Epithelial cell of prostate (primary cell): ENCODE measurements around the gene TRA2B.

Experiments used
- DNase-seq: peaks from one replicate; pipeline ENCODE4 v3.0.0-alpha.2; 2011; ENCODE audit warnings: low read depth, low spot score
- H3K27ac ChIP-seq: fragments of 450-650 bp; 2 replicates; pipeline ENCODE4 v1.5.1; 2017; ENCODE audit warnings: mild to moderate bottlenecking

The TRA2B gene

DNA sequence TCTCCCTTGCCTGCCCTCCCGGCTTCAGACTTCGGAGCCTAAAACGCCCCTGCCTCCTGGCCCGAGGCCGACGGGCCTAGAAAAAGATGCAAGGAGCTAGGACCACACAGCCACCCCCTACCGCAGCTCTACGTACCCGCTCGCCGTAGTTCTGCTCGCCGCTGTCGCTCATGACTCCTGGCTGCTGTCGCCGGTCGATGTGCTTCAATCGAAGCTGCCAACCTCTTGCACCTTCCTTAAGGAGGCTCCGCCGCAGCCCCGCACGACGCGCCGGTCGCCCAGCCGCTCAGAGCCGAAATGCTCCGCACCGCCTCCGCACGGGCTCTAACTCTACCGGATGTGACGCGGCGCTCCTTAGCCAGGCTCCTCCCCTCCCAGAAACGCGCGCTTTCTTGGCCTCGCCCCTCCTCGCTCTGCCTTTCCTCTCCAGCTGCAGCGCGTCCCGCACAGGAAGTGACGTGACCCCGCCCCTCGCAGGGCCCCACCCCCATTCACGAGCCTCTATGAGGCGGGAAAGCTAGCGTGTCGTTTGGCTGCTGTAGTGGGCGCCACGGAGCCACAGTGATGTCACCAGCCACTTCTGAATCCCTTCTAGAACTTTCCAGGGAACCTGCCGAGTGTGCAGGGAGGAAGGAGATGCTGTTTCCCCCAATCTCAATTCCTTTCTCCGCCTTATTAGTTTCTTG, at the start of gene TRA2B:
TSS of gene TRA2B (minus strand) at position 326 of the 686 bp plus-strand sequence. CDS start at position 172, 154 bp downstream.
- peak; percentile 84 for DNase-seq
- H3K27ac ChIP-seq: peak within 1 kb of the TSS; percentile 91

DNA sequence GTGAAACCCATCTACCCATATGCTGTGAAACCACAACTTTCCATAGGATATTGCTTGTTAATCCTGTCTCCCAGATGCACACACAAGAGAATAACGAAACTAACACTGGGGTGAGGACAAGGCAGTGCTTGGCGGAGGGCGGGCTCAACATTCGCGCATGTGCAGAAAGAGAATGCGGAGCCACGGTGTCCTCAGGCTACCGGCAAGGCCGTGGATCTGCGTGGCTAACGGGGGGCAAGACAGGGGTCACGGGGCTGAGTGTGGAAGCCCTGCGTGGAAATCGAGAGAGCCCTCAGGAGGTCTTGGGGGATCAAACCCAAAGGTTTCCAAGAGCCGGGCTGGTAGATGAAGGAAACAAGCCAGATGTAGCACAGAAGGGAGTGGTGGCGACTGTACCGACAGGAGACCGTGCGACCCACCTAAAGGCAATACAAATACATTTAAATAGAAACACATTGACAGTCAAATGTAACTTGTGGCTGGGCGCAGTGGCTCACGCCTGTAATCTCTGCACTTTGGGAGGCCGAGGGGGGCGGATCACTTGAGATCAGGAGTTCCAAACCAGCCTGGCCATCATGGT, 48.5 kb upstream of the TRA2B start:
- DNase-seq: no peak

DNA sequence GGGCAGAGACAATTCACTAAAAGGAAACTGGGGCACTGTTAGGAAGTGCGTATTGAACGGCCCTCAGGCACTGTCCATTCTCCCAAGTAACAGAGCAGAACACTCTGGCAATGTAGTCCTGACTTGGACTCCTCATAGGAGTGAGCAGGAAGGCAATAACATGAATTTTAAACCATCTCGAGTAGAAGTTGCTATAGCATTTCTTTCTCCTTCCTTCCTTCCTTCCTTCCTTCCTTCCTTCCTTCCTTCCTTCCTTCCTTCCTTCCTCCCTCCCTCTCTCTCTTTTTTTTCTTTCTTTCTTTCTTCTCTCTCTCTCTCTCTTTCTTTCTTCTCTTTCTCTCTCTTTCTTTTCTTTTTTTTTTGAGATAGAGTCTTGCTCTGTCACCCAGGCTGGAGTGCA, 46.4 kb upstream of the TRA2B start:
- DNase-seq: no peak

More for the DNA sequence above, 48.5 kb upstream of the TRA2B start:
- H3K27ac ChIP-seq: no peak overlapping the region

DNA sequence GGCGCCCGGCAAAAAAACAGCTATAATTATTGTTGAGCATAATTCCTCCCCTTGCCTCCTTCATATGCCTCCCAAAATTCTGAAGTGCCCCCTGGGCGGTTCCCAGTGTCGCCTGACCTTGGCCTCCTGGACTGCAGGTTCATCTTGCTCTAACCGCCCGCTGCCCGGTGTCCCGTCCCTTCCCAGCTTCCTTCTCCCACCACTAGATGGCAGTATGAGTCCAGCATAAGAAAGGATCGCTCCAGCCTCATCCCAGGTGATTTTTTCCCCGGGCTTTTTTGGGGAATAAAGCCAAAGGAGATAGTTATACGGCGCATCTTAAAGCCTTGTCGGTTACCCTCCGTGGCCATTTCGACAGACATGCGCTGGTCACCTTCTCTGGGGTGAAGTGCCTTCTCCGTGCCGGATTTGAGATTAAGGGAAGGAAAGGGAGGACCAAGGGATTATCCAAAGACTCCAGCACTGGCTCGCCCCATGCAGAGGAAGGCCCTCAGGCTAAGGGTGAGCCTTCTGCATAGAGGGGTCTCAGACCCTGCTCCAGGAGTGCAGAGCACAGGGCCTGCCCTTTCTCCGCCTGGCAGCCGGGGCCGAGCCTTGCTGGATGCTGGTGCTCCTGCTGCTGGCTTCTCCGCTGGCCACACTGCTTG, 45.8 kb upstream of the TRA2B start:
- DNase-seq: no peak
- H3K27ac ChIP-seq: no peak overlapping the region

More for the DNA sequence above, 46.4 kb upstream of the TRA2B start:
- no peak overlapping the region for H3K27ac ChIP-seq

DNA sequence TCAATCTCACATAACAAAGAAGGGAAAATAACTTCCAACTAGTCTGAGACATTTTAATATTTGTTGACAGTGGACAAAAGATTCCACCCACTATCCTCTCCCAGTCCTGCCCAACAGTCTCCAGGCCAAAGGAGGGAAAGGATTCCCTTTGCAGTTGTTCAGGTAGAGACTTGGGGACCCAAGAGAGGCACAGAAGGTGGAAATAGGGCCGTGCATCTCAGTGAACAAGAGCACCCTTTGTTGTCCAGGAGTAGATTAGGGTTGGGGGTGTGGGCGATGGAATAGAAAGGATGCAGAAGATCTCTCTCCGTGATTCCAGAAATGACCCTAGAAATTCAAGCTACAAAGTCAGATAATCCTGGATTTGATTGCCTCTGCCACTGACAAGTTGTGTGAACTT, 44.8 kb upstream of the TRA2B start:
- DNase-seq: no peak
- no peak overlapping the region for H3K27ac ChIP-seq

DNA sequence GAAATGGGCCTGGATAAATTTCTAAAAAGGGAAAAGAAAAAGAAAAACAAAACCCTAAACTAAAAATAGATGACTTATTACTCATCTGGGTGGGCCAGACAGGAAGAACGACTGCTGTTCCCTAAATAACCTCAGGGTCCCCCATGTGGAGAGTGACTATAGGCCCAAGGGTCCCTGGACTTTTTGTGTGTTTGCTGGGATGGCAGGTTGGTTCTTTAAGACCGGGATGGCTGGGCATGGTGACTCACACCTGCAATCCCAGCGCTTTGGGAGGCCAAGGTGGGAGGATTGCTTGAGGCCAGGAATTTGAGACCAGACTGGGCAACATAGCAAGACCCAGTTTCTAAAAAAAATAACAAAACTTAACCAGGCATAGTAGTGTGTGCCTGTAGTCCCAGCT, 43.8 kb upstream of the TRA2B start:
- no peak overlapping the region for H3K27ac ChIP-seq
- no peak for DNase-seq

DNA sequence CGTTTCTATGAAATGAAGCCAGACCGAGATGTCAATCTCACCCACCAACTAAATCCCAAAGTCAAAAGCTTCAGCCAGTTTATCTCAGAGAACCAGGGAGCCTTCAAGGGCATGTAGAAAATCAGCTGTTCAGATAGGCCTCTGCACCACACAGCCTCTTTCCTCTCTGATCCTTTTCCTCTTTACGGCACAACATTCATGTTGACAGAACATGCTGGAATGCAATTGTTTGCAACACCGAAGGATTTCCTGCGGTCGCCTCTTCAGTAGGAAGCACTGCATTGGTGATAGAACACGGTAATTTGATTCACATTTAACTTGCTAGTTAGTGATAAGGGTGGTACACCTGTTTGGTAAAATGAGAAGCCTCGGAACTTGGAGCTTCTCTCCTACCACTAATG, 41.9 kb upstream of the TRA2B start:
- H3K27ac ChIP-seq: no peak overlapping the region

DNA sequence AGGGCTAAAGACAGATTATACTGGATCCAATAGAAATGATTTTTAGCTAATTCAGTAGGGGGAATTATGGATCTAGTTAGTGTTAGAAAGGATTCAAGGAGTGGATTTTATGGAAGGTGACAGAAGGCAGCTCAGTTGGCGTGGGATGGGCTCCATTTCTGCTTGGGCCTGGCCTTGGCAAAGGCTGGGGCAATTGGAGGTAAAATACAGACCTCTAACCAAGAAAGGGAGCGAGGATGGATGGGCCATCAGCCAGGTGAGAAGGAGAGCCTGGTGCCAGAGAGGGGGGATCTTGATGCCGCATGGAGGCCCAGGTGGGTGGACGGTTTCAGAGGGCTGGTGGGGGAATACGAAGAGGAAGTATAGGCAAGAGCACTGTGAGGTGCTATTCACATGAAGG, 40.7 kb upstream of the TRA2B start:
- no peak overlapping the region for H3K27ac ChIP-seq
- DNase-seq: no peak

More for the DNA sequence above, 41.9 kb upstream of the TRA2B start:
- DNase-seq: no peak

DNA sequence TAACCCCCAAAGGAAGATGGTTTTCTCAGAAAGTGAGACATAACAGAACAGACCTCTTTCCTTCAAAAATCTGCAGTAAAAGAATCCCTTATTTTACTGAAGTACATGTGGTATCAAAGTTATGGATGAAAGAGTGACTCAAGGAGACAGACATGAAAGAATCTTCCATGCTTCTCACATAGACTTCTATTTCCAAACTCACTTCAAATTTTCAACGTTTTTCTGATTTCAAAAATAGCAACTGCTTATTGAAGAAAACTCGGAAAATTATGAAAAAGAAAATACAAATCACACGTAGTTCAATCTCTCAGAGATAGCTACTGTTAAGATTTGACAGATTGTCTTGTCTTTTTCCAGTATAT, 39.8 kb upstream of the TRA2B start:
- no peak for DNase-seq
- no peak overlapping the region for H3K27ac ChIP-seq

DNA sequence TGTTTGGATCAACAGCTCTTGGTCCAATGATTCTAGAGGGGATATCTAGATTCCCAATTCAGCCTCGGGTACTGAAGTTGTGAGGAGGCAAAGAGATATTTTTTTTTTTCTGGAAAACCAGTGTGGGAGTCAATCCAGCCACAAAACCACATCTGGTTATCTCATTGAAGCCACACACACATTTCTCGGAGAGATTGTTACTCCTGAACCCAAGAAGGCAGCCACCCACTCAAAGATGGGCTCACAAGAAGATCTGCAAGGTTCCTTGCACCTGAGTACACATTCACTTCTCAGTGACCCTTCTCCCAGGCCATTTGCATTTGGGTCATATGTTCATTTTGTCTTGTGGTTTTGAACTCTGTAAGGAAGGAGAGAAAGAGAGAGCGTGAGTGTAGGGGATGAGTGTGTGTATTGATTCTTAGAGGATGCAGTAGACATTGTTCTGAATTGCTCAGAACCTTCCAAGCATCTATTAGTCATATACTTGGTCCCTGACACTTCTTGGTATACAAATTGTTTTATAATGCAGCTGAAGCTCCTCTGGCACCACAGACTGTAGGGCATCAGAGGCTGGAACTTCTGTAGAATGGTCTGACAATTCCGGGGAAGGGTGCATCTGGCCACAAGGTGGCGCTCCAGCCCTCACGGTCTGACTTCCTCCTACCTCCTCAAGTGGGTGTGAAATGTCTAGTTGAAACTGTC, 39.3 kb upstream of the TRA2B start:
- H3K27ac ChIP-seq: no peak overlapping the region
- no peak for DNase-seq

DNA sequence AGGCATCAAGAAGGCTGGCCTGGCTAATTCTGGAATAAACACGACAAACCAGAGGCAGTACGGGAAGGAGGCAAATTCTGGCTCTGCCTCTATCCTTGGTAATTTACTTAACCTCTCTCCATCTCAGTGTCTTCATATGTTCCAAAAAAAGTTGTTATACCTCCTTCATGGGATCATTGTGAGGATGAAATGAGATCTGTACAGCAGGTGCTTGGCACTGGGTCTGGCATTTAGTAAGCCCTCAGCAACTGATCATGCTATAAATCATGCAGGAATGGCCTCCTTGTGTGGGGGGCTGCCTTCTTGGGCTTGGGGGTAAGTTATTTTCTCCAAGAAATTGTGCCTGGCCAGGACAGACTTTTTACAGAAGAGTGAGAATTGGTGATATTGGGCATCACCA, 38.3 kb upstream of the TRA2B start:
- no peak for DNase-seq
- H3K27ac ChIP-seq: no peak overlapping the region

DNA sequence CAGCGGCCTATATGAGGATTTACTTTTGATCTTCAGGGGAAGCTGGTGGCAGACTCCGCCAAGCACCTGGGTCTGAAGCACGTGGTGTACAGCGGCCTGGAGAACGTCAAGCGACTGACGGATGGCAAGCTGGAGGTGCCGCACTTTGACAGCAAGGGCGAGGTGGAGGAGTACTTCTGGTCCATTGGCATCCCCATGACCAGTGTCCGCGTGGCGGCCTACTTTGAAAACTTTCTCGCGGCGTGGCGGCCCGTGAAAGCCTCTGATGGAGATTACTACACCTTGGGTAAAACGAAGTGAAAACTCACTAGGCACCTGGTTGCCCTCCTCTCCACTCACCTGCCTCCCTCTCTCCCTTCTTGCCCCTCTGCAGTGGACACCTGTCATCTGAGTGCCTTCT, 33.8 kb upstream of the TRA2B start:
- H3K27ac ChIP-seq: no peak overlapping the region
- DNase-seq: no peak

DNA sequence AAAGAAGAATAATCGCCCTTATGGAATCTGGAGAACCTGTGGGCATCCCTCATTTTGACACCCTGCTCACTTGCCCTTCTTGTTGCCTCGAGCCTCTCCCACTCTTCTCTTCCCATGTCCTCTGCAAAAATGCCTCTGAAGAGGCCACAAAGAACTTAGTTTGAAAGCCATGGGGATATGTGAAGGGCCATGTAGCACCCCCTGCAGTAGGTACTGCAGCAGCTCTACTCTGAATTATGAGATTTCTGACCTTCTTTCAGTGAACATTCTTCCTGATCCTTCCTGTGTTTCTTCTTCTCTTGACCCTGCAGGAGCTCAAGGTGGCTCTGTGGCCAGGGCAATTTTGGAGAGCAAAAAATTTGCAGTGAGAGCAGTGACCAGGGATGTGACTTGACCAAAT, 30.4 kb upstream of the TRA2B start:
- no peak for DNase-seq
- no peak overlapping the region for H3K27ac ChIP-seq

DNA sequence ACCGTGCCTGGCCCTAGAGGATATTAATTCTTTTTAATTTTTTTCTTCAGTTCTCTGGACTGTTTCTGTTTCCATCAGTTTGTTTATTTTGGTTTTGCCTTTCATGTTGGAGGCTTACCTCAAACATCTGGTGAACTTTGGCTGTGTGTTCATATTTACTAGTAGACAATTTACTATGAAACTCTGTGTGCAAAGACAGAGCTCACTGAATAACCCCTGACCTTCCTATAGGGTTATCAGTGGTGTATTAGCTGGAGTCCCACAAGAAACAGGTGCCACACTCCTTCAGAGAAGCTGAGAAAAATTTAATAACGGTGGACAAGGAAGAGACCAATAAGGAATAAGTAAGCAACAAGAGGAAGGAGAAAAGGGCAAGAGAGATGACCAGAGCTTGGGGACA, 28.8 kb upstream of the TRA2B start:
- no peak for DNase-seq
- no peak overlapping the region for H3K27ac ChIP-seq

DNA sequence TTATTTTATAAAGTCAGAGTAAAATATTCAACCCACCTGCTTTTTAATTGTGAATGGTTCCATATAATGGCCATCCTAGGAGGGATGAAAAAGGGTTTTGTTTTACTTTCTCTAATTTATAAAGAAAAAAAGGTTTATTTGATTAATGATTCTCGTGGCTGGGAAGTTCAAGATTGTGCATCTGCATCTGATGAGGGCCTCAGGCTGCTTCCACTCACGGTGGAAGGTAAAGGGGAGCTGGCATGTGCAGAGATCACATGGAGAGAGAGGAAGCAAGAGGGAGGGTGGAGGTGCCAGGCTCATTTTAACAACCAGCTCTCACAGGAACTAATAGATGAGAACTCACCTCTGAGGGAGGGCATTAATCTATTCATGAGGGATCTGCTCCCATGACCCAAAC, 27.7 kb upstream of the TRA2B start:
- H3K27ac ChIP-seq: no peak overlapping the region
- DNase-seq: no peak

DNA sequence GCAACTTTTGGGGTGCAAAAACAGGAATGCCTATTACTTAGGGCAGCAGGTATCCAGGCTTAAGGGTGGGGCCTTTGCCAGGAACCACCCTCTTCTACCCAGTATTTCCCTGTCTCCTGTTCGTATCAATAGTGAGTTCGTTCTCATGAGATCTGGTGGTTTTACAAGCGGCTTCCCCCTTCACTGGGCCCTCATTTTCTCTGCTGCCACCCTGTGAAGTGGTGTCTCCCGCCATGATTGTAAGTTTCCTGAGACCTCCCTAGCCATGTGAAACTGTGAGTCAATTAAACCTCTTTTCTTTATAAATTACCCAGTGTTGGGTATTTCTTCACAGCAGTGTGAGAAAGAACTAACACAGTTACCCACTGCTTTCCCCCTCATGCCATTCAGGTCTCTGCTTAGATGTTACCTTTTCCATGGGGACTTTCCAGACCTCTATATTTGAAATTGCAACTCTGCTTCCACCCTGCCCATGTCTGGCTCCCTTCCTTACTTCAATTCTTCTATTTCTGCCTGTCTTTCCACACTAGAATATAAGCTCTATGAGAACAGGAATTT, 23.9 kb upstream of the TRA2B start:
- no peak overlapping the region for H3K27ac ChIP-seq
- DNase-seq: no peak

DNA sequence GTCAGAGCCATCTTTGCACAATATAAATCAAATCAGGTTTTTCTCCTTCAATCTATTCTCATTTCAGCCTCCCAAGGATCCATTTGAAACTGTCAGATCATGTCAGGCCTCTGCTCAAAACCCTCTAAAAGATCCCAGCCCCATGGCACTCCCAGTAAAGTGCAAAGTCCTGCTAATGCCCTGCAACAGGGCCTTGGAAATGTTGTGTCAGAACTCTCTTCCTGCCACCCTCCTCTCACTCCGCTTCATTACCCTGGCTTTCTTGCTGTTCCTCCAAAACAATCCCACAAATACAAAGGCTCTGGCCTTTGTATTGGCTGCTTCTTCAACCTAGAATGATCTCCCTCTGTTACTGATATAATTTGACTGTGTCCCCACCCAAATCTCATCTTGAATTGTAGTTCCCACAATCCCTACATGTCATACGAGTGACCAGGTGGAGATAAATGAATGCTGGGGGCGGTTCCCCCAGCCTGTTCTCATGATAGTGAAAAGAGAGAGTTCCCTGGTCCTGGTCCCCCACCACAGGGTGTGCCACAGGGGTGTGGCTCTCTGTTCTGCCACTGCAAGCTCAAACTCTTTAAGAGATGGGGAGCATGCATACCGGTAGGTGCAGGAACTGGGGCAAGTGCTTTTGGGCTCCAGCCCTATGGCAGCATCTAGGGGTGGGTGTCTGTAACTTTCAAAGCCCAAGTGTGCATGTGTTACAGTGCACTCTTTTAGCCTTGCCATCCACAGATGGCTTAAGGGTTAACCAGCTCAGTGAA, 22.9 kb upstream of the TRA2B start:
- DNase-seq: no peak
- peak overlapping the region; percentile 80 for H3K27ac ChIP-seq

DNA sequence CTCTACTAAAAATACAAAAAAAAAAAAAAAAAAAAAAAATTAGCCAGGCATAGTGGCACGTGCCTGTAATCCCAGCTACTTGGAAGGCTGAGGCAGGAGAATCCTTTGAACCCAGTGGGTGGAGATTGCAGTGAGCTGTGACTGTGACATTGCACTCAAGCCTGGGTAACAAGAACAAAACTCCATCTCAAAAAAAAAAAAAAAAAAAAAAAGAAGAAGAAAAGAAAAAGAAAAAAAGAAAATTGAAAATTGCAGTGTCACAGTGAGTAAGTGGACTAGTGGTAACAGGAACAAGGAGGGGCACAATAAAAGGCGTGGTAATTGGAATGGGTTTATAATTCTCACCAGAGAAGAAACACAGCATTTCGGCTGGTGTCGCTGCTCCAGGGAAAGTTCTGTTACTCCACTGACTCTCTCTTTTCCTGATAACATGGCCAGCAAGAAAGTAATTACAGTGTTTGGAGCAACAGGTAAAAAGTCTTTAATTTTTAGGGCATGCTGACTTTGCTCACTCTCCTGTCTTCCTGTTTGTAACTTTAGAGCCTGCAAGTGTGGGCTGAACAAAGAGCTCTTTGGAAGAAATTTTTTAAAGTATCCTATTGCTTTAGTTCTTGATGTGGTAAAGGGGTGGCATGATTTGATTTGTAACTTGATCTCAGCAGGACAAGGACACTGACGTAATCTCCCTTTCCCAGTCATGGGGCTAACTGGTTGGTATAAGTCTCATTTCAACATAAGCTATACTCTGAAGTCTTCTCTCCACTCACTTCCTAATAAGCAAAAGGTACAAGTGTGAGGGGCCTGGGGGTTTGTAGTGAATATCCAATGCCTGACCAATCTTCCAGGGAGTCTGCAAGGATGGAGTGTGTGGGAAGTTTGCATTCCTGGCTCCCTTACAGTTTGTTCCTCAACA, 22.1 kb upstream of the TRA2B start:
- DNase-seq: peak; percentile 27

DNA sequence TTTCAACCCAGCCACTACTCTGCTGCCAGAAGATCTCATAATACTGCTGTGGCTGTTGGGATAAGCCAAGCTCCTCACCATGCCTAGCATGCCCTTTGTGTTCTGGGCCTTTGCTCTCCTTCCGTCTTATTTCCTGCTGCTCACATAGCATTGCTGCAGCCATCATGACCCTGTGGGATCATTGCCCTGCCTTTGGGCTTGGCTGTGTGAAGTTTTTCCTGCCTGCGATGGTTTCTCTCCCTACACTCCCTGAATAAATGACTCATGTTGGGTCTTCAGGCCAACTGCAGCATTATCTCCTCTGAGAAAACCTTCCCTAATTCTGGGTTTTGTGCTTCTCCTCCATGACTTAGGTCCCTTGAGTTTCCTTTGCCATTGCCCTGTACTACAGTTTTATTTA, 20.8 kb upstream of the TRA2B start:
- DNase-seq: no peak
- H3K27ac ChIP-seq: peak overlapping the region; percentile 80

More for the DNA sequence above, 22.1 kb upstream of the TRA2B start:
- H3K27ac ChIP-seq: peak overlapping the region; percentile 80
